Measurements from ENCODE around the gene ELFN1. TPM values are rescaled to one million over a fixed set of nuclear protein-coding genes. Genes with fewer than 3 reads are reported as not detected.
A peak's percentile ranks its signal among the peaks of the same experiment; 100 is the strongest.

Gene ELFN1
- total RNA-seq, 3 donors from 2014 or later = 0.59 to 1.3 (median 0.96) TPM

GRCh38 chr7:1669064-1669951 lies 769 bp upstream of the ELFN1 start:
- intact Hi-C loops (cut with DNase I; ENCODE audit: low total_unique reads) = no loop called here
- H3K27me3 ChIP-seq = peaks cover 21 to 95% of the 10 kb centered on the region in 2 donors
- H3K4me3 ChIP-seq = peak overlapping the region; percentile 26 to 64 (median 48)
- H3K9me3 ChIP-seq = no peaks in the 10 kb centered on the region
- no peak overlapping the region for H3K27ac ChIP-seq
- no peaks in the 10 kb centered on the region for H3K36me3 ChIP-seq
- H3K4me1 ChIP-seq = peaks cover 5 to 24% of the 10 kb centered on the region in 2 donors
- TF ChIP-seq POLR2AphosphoS5 (IDR thresholded peaks at IDR 0.05) (no peak), POLR2A (IDR thresholded peaks at IDR 0.05) (no peak), CTCF (IDR thresholded peaks at IDR 0.05) (no peak)
- DNase-seq (ENCODE audit: low spot score in 2 of 2) = peak in 1 of 2 donors; percentile 38

DNA sequence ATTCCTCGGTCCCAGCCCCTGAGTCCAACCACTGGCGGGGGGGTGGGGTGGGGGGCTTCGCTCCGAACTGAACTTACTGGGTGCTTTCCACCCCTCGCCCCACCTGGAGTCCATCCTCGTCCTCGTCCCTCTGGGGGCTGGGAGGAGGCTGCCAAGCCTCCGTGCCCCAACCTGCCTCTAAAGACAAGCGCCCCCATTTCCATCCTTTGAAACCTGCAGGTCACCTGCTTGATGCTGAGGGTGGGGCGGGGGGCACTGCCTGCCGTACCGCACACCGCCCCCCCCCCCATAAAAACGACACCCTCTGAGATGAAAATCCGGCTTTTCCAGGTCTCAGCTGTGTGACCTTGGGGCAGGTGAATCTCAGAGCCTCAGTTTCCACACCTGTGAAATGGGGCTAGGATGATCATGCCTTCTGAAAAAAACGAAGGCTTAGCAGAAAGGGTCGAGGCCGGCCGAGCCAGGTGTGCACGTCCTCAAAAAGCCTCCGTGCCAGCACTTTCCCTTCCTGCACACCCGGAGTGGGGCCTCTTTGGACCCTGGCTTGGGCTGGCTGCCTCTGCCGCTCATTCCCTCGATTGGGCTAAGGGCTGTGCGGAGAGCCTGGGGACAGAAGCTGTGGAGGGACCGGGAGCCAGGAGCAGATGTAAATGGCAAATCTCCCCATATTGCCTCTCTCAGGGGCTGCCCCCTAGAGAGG lies 967 bp downstream of the ELFN1 start:
- Histone ChIP-seq H3K4me3 (peak overlapping the region in 2 of 3 donors; percentile 48 to 64), H3K36me3 (no peaks in the 10 kb centered on the region), H3K9me3 (no peaks in the 10 kb centered on the region), H3K4me1 (peaks cover 5 to 12% of the 10 kb centered on the region in 2 donors), H3K27ac (no peak overlapping the region), H3K27me3 (peaks cover 16 to 91% of the 10 kb centered on the region in 2 donors)
- DNase-seq (ENCODE audit: low spot score in 2 of 2) = peak in 1 of 2 donors; percentile 46
- intact Hi-C loops (cut with DNase I; ENCODE audit: low total_unique reads) = no loop called here
- TF ChIP-seq POLR2A (IDR thresholded peaks at IDR 0.05) (no peak), POLR2AphosphoS5 (IDR thresholded peaks at IDR 0.05) (no peak), CTCF (IDR thresholded peaks at IDR 0.05) (no peak)

DNA sequence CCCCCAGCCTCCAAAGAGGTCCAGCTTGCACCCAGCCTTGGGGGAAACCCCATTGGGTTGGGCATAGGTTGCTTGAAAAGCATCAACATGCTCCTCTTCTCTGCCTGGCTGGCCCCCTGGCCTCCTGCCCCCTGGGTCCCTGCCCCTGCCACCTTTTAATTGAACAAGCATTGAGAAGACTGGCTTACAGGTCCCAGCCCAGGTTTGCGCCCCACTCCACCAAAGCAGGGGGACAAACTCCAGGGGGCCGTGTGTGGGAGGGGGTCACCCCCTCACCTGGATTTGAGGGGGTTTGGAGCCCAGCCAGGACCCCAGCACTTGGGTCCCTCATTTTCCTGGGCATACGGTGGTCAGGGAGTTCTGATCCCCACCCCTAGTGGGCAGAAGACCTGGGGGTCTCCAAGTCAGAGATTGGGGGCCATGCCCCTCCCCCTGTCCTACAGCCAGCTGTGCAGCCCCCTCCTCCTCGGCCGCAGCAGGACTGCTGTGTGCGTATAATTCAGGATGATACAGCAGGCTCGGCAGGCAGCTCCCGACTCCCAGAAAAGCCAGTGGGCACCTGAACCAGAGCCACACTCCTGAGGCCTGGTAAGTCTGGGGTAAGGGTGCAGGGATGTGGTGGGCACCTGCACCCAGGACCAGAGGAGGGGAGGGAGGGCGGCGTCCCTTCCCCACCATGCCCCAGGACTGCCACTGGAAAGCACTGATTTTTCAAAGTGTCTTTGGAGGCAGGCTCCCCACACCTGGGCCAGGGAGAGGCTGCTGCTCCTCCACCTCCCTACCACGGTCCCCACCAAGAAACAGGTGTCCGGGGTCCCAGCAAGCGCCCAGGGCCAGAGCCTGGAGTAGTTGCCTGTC lies 1.7 kb downstream of the ELFN1 start:
- DNase-seq (ENCODE audit: low spot score in 2 of 2) = peak in 1 of 2 donors; percentile 48

GRCh38 chr7:1672851-1673486 lies 2.9 kb downstream of the ELFN1 start:
- Histone ChIP-seq H3K27me3 (peaks cover 16 to 73% of the 10 kb centered on the region in 2 donors), H3K27ac (no peak overlapping the region), H3K4me1 (peaks cover 0 to 5% of the 10 kb centered on the region in 2 donors), H3K36me3 (no peaks in the 10 kb centered on the region), H3K4me3 (no peak overlapping the region), H3K9me3 (no peaks in the 10 kb centered on the region)
- DNase-seq (ENCODE audit: low spot score in 2 of 2) = peak in 1 of 2 donors; percentile 49
- intact Hi-C loops (cut with DNase I; ENCODE audit: low total_unique reads) = no loop called here
- TF ChIP-seq POLR2AphosphoS5 (IDR thresholded peaks at IDR 0.05) = no peak
- no peak for TF ChIP-seq CTCF (IDR thresholded peaks at IDR 0.05)
- no peak for TF ChIP-seq POLR2A (IDR thresholded peaks at IDR 0.05)

More for the DNA sequence above, 1.7 kb downstream of the ELFN1 start:
- no peaks in the 10 kb centered on the region for H3K36me3 ChIP-seq
- H3K27me3 ChIP-seq = peaks cover 16 to 84% of the 10 kb centered on the region in 2 donors
- no peak for TF ChIP-seq CTCF (IDR thresholded peaks at IDR 0.05)
- TF ChIP-seq POLR2A (IDR thresholded peaks at IDR 0.05) = no peak
- no peak for TF ChIP-seq POLR2AphosphoS5 (IDR thresholded peaks at IDR 0.05)
- no peak overlapping the region for H3K4me3 ChIP-seq
- H3K27ac ChIP-seq = no peak overlapping the region
- intact Hi-C loops (cut with DNase I; ENCODE audit: low total_unique reads) = no loop called here
- H3K4me1 ChIP-seq = peaks cover 4 to 5% of the 10 kb centered on the region in 2 donors
- no peaks in the 10 kb centered on the region for H3K9me3 ChIP-seq
